Embryonic facial prominence (tissue), 1 donor: ENCODE results near the gene UQCRC2.
"Not testable (repeated sequence)": the region's sequence is repeated elsewhere in the genome, so short reads cannot be mapped to it uniquely, and the experiment has no call there.

Experiments
- DNase-seq: peaks from one replicate; pipeline ENCODE4 v3.0.0-alpha.2; 2016; ENCODE audit errors: extremely low spot score

Gene UQCRC2

GRCh38 chr16:21982108-21982507 is 28.9 kb downstream of the UQCRC2 start:
- DNase-seq, result no peak

GRCh38 chr16:21984062-21984461 is 30.9 kb downstream of the UQCRC2 start:
- no peak for DNase-seq

DNA sequence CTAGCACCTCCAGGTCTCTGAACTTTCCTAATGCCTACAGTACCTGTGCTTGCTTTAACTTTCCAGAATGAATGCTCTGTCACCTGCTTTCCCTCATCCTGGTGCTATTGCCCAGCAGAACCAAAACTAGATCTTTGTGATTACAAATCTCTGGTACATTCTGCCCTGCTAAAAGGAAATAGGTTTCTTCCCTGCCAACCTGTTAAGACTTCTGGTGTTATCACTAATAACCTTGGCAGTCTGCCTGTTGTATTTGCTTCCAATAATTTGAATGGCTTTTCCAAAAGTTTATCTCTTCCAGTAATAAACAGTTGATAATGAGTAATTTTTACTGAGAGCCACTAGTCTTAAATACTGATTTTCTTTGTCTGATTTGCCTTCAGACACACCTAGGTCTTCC is 32.4 kb downstream of the UQCRC2 start:
- no peak for DNase-seq

DNA sequence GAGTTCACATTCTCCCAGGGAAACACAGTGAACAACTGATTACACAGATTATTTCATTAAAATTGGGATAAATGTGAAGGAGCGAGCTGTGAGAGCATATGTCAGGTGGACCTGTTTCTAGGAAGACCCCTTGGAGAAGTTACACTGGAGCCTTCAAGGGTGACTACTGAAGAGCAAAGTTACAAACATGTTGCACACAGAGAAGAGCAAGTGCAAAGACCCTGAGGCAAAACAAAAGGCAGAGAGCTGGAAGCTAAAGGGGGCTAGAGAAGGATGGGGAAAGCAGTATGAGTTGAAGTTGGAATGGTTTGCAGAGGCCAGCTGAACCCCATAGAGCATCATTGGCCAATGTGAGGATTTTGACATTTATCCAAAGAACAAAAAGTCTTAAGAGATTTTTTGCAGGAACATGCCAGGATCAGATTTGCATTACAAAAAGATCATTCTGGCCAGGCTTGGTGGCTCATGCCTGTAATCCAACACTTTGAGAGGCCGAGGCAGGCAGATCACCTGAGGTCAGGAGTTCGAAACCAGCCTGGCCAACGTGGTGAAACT is 33.6 kb downstream of the UQCRC2 start:
- DNase-seq, result no peak

GRCh38 chr16:21987498-21987897 is 34.3 kb downstream of the UQCRC2 start:
- no peak for DNase-seq

DNA sequence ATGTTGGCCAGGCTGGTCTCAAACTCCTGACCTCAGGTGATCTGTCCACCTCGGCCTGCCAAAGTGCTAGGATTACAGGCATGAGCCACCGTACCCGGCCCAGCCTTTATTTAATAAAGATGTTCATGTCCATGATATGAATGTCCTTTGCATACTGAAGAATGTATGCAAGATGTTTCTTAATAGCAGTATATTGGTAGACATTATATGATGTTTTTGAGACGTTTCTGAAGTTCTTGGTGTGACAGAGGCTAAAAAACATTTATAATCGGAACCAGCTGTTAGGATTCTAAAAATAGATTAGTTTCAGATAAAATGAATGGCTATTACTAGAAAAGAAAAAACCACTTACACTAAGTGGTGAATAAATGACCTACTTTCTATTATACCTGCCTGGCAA is 36.0 kb downstream of the UQCRC2 start:
- DNase-seq, result no peak

- DNase-seq, result no peak
Measured at GRCh38 chr16:21989751-21990150, 36.6 kb downstream of the UQCRC2 start.

GRCh38 chr16:21990381-21990944 is 37.3 kb downstream of the UQCRC2 start:
- DNase-seq, result no peak

GRCh38 chr16:21991621-21992020 is 38.5 kb downstream of the UQCRC2 start:
- DNase-seq, result no peak

- DNase-seq, result no peak
Measured at GRCh38 chr16:21994856-21995465, 41.8 kb downstream of the UQCRC2 start.

- no peak for DNase-seq
Measured at GRCh38 chr16:21996923-21997696, 43.9 kb downstream of the UQCRC2 start.

DNA sequence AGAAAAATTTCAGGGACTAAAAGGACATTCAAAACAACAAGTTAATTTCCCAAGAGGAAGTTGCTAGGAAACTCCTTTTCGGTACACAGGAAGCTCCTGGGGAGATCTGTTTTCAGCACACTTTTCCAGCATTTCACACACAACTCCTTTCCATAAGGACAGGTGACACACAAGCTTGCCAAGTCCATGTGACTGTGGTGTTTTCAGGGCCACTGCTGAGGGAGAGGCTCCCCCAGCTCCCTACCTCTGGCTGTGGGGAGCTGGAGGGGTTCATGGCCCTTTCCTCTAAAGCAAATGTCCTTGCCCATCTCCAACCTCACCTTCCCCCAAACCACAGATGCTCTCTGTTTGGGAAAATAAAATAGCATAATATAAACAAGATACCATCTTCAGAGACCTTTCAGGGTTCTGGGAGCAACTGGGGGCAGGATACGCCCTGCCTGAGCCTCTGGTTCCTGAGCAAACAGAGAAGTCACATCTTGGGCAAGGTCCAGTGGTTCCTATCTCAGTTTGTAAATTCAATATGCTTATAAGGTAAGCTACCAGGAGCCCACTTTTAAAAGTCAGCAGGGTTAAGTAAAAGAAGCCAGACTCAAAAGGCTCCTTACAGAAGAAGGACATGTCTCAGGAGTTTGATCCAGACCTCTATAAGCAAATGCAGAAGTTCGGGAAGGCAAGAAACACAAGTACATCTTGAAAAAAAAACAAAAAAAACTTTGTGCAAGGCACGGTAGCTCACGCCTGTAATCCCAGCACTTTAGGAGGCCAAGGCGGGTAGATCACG is 44.7 kb downstream of the UQCRC2 start:
- DNase-seq, result no peak

- no peak for DNase-seq
Measured at GRCh38 chr16:22001591-22001990, 48.4 kb downstream of the UQCRC2 start.

DNA sequence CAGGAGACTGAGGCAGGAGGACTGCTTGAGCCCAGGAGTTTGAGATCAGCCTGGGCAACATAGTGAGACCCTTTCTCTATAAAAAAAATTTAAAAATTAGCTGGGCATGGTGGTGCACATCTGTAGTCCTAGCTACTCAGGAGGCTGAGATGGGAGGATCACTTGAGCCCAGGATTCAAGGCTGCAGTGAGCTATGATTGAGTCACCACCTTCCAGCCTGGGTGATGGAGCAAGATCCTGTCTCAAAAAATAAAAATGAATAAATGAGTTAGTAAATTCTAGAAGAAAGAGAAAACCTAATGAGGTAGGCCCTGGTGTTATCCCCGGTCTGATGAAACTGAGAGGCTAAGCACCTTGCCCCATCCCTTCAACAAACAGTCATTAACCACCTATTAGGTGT is 48.9 kb downstream of the UQCRC2 start:
- DNase-seq, result not testable (repeated sequence)

GRCh38 chr16:22003195-22003594 is 50.0 kb downstream of the UQCRC2 start:
- no peak for DNase-seq

- DNase-seq, result no peak
Measured at GRCh38 chr16:22004341-22004740, 51.2 kb downstream of the UQCRC2 start.

DNA sequence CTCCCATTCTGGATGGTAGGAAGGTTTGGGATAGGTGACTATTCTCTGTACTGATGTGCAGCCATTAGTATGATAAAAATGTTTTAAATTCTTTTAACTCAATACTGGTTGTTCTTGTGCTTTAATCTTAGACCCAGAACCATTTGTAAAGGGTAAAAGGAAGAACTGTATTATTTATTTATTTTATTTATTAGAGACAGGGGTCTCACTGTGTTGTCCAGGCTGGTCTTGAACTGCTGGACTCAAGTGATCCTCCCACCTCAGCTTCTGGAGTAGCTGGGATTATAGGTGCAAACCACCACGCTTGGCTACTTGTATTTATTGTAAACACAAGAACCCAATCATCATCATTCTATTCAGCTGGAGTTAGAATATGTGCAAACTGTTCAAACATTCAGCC is 52.6 kb downstream of the UQCRC2 start:
- no peak for DNase-seq

- no peak for DNase-seq
Measured at GRCh38 chr16:22006636-22007035, 53.5 kb downstream of the UQCRC2 start.

DNA sequence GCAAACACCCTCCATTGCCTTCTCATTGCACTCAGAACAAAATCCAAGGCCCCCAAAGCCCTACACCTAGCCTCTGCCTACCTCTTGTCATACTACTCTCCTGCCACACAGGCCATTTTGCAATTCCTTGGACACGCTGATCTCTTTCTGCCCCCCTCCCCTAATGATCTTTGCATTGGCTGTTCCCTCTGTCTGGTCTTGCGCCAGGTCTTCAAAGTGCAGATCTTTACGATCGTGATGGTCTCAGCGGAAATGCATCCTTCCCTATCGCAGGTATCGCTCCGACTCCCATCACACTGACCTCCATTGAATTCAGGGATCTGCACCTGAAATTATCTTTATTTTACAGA is 54.0 kb downstream of the UQCRC2 start:
- DNase-seq, result no peak

GRCh38 chr16:22007509-22008214 is 54.5 kb downstream of the UQCRC2 start, which contains the start of gene MOSMO:
Gene MOSMO (plus strand): TSS chr16:22008111. CDS start chr16:22008302, 191 bp downstream.
- DNase-seq, result no peak
